Measurements from ENCODE around the gene MAP4K5.

DNA sequence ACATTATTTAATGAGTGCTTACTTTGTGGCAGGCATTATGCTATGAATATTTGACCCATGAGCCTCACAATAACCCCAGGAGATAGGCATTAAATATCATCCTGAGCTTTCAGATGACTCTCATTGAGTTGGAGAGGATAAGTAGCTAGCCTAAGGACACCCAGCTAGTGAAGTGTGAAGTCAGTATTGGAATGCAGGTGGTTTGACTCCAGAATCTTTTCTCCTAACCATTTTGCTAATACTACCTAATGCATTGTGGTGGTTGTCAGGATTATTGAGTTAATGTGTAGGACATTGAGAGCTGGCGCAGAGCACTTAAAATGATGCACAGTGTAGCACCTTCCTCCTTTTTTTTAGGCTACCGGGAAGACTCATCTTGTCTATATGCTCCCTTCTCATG lies 131.9 kb downstream of the MAP4K5 start:
- TF ChIP-seq POLR2A (IDR thresholded peaks at IDR 0.05) (no peak), POLR2AphosphoS5 (IDR thresholded peaks at IDR 0.05) (no peak)
- TF ChIP-seq, protein P1, sequence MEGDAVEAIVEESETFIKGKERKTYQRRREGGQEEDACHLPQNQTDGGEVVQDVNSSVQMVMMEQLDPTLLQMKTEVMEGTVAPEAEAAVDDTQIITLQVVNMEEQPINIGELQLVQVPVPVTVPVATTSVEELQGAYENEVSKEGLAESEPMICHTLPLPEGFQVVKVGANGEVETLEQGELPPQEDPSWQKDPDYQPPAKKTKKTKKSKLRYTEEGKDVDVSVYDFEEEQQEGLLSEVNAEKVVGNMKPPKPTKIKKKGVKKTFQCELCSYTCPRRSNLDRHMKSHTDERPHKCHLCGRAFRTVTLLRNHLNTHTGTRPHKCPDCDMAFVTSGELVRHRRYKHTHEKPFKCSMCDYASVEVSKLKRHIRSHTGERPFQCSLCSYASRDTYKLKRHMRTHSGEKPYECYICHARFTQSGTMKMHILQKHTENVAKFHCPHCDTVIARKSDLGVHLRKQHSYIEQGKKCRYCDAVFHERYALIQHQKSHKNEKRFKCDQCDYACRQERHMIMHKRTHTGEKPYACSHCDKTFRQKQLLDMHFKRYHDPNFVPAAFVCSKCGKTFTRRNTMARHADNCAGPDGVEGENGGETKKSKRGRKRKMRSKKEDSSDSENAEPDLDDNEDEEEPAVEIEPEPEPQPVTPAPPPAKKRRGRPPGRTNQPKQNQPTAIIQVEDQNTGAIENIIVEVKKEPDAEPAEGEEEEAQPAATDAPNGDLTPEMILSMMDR (IDR thresholded peaks at IDR 0.05) = no peak

All from breast epithelium (tissue), 3 donors.